K562 (cell line): ENCODE results near the gene TARBP2. TPM values are rescaled to one million over a fixed set of nuclear protein-coding genes. Genes with fewer than 3 reads are reported as not detected.

ENCODE experiments used
- ARID3B ChIP-seq: fragments of 250-450 bp; sonication (Bioruptor Pico); IDR thresholded peaks from 2 replicates; pipeline ENCODE4 v1.4.0; 2020; ENCODE audit warnings: borderline replicate concordance
- BCL6 ChIP-seq: fragments of 250-450 bp; sonication (Bioruptor Pico); IDR thresholded peaks from 2 replicates; pipeline ENCODE4 v1.4.0; 2020
- CBFB ChIP-seq: sonication (generic); formaldehyde crosslinking; IDR thresholded peaks from 2 replicates; pipeline ENCODE4 v1.4.0; 2020; ENCODE audit warnings: mild to moderate bottlenecking, missing genetic modification reagents
- COPS2 ChIP-seq: fragments of 450-650 bp; conservative IDR thresholded peaks from 2 replicates; pipeline ENCODE4 v1.6.1; 2016; ENCODE audit warnings: mild to moderate bottlenecking, moderate library complexity
- CTCF ChIP-seq, 3 experiments: IDR thresholded peaks in 2 of 3; conservative IDR thresholded peaks in 1 of 3; 2 replicates each; pipeline ENCODE4 v1.5.1; 2011 to 2012; ENCODE audit warnings: low read length in 3 of 3, mild to moderate bottlenecking in 3 of 3, control low read depth in 2 of 3, improper control_type of control experiment in 1 of 3, inconsistent platforms in 1 of 3, low read depth in 1 of 3, mixed read lengths in 1 of 3, moderate library complexity in 1 of 3; ENCODE audit not compliant: insufficient read depth in 2 of 3
- ELF1 ChIP-seq: fragments of 200-800 bp; sonication (Bioruptor generic); IDR thresholded peaks from 2 replicates; pipeline ENCODE4 v1.6.1; 2016; ENCODE audit warnings: missing genetic modification characterization, missing compliant biosample characterization
- ETV5 ChIP-seq: sonication (generic); formaldehyde crosslinking; IDR thresholded peaks from 2 replicates; pipeline ENCODE4 v1.4.0; 2020; ENCODE audit warnings: low read depth, mild to moderate bottlenecking, missing genetic modification reagents
- FIP1L1 ChIP-seq: fragments of 200-400 bp; formaldehyde crosslinking; IDR thresholded peaks from 2 replicates; pipeline ENCODE4 v1.6.1; 2018; ENCODE audit warnings: mild to moderate bottlenecking, low read depth, low read length; ENCODE audit not compliant: poor library complexity, severe bottlenecking
- MTA2 ChIP-seq: fragments of 450-650 bp; IDR thresholded peaks from 2 replicates; pipeline ENCODE4 v1.6.1; 2016; ENCODE audit warnings: low read depth
- NFIC ChIP-seq: fragments of 450-650 bp; IDR thresholded peaks from 2 replicates; pipeline ENCODE4 v1.6.1; 2017; ENCODE audit warnings: mild to moderate bottlenecking, inconsistent platforms
- NR2F6 ChIP-seq: fragments of 450-650 bp; formaldehyde crosslinking; IDR thresholded peaks from 2 replicates; pipeline ENCODE4 v1.4.0; 2020; ENCODE audit warnings: mild to moderate bottlenecking
- SAFB2 ChIP-seq: fragments of 200-400 bp; formaldehyde crosslinking; IDR thresholded peaks from 2 replicates; pipeline ENCODE4 v1.6.1; 2018; ENCODE audit warnings: borderline replicate concordance, low read length, low read depth, moderate library complexity; ENCODE audit not compliant: severe bottlenecking
- TAF1 ChIP-seq: IDR thresholded peaks from 2 replicates; pipeline ENCODE4 v1.6.1; 2011; ENCODE audit warnings: mild to moderate bottlenecking, low read length, moderate library complexity; ENCODE audit not compliant: insufficient read depth, control insufficient read depth, severe bottlenecking; ENCODE audit errors: extremely low read depth
- XRCC4 ChIP-seq: IDR thresholded peaks from one replicate; pipeline ENCODE4 v1.6.1; 2011; ENCODE audit not compliant: insufficient read depth, insufficient read length; ENCODE audit errors: extremely low read depth
- ZNF12 ChIP-seq: sonication (generic); formaldehyde crosslinking; IDR thresholded peaks from 2 replicates; pipeline ENCODE4 v1.4.0; 2020; ENCODE audit warnings: mild to moderate bottlenecking, missing genetic modification reagents
- ZNF668 ChIP-seq: fragments of 250-450 bp; sonication (Bioruptor Pico); IDR thresholded peaks from 2 replicates; pipeline ENCODE4 v1.8.0; 2022; ENCODE audit warnings: mild to moderate bottlenecking, inconsistent platforms
- ZNF780A ChIP-seq: fragments of 250-450 bp; sonication (Bioruptor Pico); IDR thresholded peaks from 2 replicates; pipeline ENCODE4 v1.5.0; 2021; ENCODE audit warnings: mild to moderate bottlenecking
- polyA plus RNA-seq, 8 experiments: library from polyadenylated mRNA; depleted of rRNA in 4 of 8; stranded (reverse) in 5 of 8; unstranded in 3 of 8; fragments of >200 nt; fragmentation: Nextera tagmentation in 2 of 8; fragmentation: Illumina TruSeq in 1 of 8; extraction: Ambion mirVana in 2 of 8; extraction: Trizol in 1 of 8; gene quantifications; 2 replicates each; pipeline versions ENCODE4 v1.2.1 to v1.2.3, GENCODE V29; 2011 to 2014; ENCODE audit warnings: inconsistent platforms in 1 of 8, missing spikeins in 1 of 8
- total RNA-seq, 7 experiments: library from RNA; depleted of rRNA in 6 of 7; stranded (reverse); fragments of >200 nt in 6 of 7; fragmentation: Illumina TruSeq in 2 of 7; extraction: Trizol in 2 of 7; gene quantifications; 2 replicates each; pipeline versions ENCODE4 v1.2.1 to v1.2.3, GENCODE V29; 2011 to 2021; ENCODE audit warnings: low replicate concordance in 1 of 7
- TF ChIP-seq, protein P1 (sequence below): fragments of 450-650 bp; IDR thresholded peaks from 2 replicates; pipeline ENCODE4 v1.6.1; 2017; ENCODE audit warnings: antibody characterized with exemption
- TF ChIP-seq, protein P2 (sequence below): sonication (generic); formaldehyde crosslinking; IDR thresholded peaks from 2 replicates; pipeline ENCODE4 v1.8.0; 2022; ENCODE audit warnings: missing genetic modification reagents, mild to moderate bottlenecking, borderline replicate concordance

Gene TARBP2
- total and polyA plus RNA-seq, 9 of the 15 experiments (the other 6 are each of a cell fraction or from before 2014, with no cell fraction given), result 5.6 to 69.0 (median 44.6) TPM

- TF ChIP-seq ARID3B (CRISPR knock-in tag), result no peak
- TF ChIP-seq XRCC4, result no peak
- peak; percentile 91 for TF ChIP-seq NFIC
- TF ChIP-seq, protein P1, sequence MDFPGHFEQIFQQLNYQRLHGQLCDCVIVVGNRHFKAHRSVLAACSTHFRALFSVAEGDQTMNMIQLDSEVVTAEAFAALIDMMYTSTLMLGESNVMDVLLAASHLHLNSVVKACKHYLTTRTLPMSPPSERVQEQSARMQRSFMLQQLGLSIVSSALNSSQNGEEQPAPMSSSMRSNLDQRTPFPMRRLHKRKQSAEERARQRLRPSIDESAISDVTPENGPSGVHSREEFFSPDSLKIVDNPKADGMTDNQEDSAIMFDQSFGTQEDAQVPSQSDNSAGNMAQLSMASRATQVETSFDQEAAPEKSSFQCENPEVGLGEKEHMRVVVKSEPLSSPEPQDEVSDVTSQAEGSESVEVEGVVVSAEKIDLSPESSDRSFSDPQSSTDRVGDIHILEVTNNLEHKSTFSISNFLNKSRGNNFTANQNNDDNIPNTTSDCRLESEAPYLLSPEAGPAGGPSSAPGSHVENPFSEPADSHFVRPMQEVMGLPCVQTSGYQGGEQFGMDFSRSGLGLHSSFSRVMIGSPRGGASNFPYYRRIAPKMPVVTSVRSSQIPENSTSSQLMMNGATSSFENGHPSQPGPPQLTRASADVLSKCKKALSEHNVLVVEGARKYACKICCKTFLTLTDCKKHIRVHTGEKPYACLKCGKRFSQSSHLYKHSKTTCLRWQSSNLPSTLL, result no peak
- no peak for TF ChIP-seq COPS2
- peak; percentile 53; the same call in 1 of the 2 replicates for TF ChIP-seq CBFB (CRISPR knock-in tag)
- no peak for TF ChIP-seq TAF1
- TF ChIP-seq CTCF (IDR thresholded peaks at IDR 0.05 in 2 of 3, conservative IDR thresholded peaks at IDR 0.05 in 1 of 3; ENCODE audit: insufficient read depth in 2 of 3, low read depth in 1 of 3, low read length in 3 of 3), result no peak
- no peak for TF ChIP-seq ETV5
- TF ChIP-seq NR2F6, result no peak
- no peak for TF ChIP-seq ZNF780A (CRISPR knock-in tag)
- TF ChIP-seq FIP1L1, result no peak
- no peak for TF ChIP-seq BCL6
- no peak for TF ChIP-seq ZNF668 (CRISPR knock-in tag)
- no peak for TF ChIP-seq MTA2
- no peak for TF ChIP-seq SAFB2
- TF ChIP-seq ZNF12, result no peak
- TF ChIP-seq, protein P2, sequence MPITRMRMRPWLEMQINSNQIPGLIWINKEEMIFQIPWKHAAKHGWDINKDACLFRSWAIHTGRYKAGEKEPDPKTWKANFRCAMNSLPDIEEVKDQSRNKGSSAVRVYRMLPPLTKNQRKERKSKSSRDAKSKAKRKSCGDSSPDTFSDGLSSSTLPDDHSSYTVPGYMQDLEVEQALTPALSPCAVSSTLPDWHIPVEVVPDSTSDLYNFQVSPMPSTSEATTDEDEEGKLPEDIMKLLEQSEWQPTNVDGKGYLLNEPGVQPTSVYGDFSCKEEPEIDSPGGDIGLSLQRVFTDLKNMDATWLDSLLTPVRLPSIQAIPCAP (CRISPR knock-in tag), result no peak
- TF ChIP-seq ELF1 (tag), result no peak
Observed at GRCh38 chr12:53501615-53502181, 615 bp downstream of the TARBP2 start (continued).
